HCT116 (cell line): ENCODE measurements around the gene LMOD3.

ENCODE experiments used
- ELF1 ChIP-seq: IDR thresholded peaks from 2 replicates; pipeline ENCODE4 v1.6.1; 2012; ENCODE audit warnings: low read depth, borderline replicate concordance
- EZH2 ChIP-seq: fragments of 200-600 bp; sonication (generic); IDR thresholded peaks from 2 replicates; pipeline ENCODE4 v1.6.1; 2017; ENCODE audit warnings: antibody characterized with exemption, mixed run types
- EZH2phosphoT487 ChIP-seq: fragments of 200-600 bp; IDR thresholded peaks from 2 replicates; pipeline ENCODE4 v1.6.1; 2018; ENCODE audit warnings: antibody characterized with exemption, borderline replicate concordance
- JUND ChIP-seq: IDR thresholded peaks from 2 replicates; pipeline ENCODE4 v1.6.1; 2012
- POLR2A ChIP-seq: IDR thresholded peaks from 2 replicates; pipeline ENCODE4 v1.7.0; 2011; ENCODE audit warnings: borderline replicate concordance; ENCODE audit not compliant: insufficient read depth, insufficient read length; ENCODE audit errors: extremely low read depth
- POLR2AphosphoS5 ChIP-seq: IDR thresholded peaks from 2 replicates; pipeline ENCODE4 v1.6.1; 2011; ENCODE audit warnings: mild to moderate bottlenecking, low read depth, low read length, moderate library complexity
- RAD21 ChIP-seq: IDR thresholded peaks from 2 replicates; pipeline ENCODE4 v1.6.1; 2012; ENCODE audit warnings: low read depth, mild to moderate bottlenecking
- SIN3A ChIP-seq: IDR thresholded peaks from 2 replicates; pipeline ENCODE4 v1.6.1; 2012; ENCODE audit warnings: low read depth
- SP1 ChIP-seq: IDR thresholded peaks from 2 replicates; pipeline ENCODE4 v1.6.1; 2012; ENCODE audit warnings: low read depth
- TCF7L2 ChIP-seq: IDR thresholded peaks from 2 replicates; pipeline ENCODE4 v1.7.0; 2011; ENCODE audit warnings: borderline replicate concordance, inconsistent platforms; ENCODE audit not compliant: insufficient read depth, insufficient read length; ENCODE audit errors: extremely low read depth
- YY1 ChIP-seq: IDR thresholded peaks from 2 replicates; pipeline ENCODE4 v1.6.1; 2011; ENCODE audit warnings: low read length, low read depth, moderate library complexity, mild to moderate bottlenecking; ENCODE audit not compliant: insufficient replicate concordance; ENCODE audit errors: extremely low read depth
- TF ChIP-seq, protein P1 (sequence below), 3 experiments: fragments of 200-600 bp in 1 of 3; sonication (generic) in 1 of 3; IDR thresholded peaks in 2 of 3; conservative IDR thresholded peaks in 1 of 3; 2 replicates each; pipeline ENCODE4 v1.5.1; 2012 to 2017; ENCODE audit warnings: low read depth in 2 of 3, low read length in 2 of 3, antibody characterized with exemption in 1 of 3, borderline replicate concordance in 1 of 3, control low read depth in 1 of 3, mild to moderate bottlenecking in 1 of 3, mixed read lengths in 1 of 3, mixed run types in 1 of 3, moderate library complexity in 1 of 3; ENCODE audit not compliant: insufficient read depth in 1 of 3

DNA sequence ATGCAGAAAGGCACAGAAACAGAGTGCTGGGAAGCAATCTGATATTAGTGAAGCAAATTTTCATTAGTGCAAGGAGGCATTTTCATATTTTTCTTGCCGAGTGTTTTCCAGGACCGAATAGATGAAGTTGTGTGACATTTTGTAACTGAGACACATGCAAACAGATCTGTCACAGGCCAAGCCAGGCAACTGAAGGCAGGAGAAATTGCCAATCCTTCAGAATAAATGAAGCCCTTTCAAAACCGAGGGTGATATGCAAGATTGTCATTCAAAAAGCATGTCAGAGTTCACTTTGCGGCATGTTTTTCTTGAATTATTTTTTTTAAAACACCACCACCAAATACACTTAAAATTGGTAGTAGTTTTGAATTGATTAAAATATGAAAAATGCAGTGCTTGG is 6.2 kb downstream of the LMOD3 start:
- TF ChIP-seq YY1 (no peak), SIN3A (no peak), RAD21 (no peak), EZH2phosphoT487 (no peak), POLR2A (no peak), TCF7L2 (no peak), EZH2 (no peak), SP1 (no peak), POLR2AphosphoS5 (no peak), ELF1 (no peak), JUND (no peak)
- TF ChIP-seq, protein P1, sequence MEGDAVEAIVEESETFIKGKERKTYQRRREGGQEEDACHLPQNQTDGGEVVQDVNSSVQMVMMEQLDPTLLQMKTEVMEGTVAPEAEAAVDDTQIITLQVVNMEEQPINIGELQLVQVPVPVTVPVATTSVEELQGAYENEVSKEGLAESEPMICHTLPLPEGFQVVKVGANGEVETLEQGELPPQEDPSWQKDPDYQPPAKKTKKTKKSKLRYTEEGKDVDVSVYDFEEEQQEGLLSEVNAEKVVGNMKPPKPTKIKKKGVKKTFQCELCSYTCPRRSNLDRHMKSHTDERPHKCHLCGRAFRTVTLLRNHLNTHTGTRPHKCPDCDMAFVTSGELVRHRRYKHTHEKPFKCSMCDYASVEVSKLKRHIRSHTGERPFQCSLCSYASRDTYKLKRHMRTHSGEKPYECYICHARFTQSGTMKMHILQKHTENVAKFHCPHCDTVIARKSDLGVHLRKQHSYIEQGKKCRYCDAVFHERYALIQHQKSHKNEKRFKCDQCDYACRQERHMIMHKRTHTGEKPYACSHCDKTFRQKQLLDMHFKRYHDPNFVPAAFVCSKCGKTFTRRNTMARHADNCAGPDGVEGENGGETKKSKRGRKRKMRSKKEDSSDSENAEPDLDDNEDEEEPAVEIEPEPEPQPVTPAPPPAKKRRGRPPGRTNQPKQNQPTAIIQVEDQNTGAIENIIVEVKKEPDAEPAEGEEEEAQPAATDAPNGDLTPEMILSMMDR (IDR thresholded peaks at IDR 0.05 in 2 of 3, conservative IDR thresholded peaks at IDR 0.05 in 1 of 3; ENCODE audit: borderline replicate concordance in 1 of 3, insufficient read depth in 1 of 3, low read depth in 2 of 3, low read length in 2 of 3) = no peak
